GM21447 (cell line): Measurements from ENCODE around the gene COPB1.

Source experiments
- ATAC-seq: cut with Tn5 transposase; IDR thresholded peaks from one replicate; pipeline ENCODE4 v1.9.1; 2021; ENCODE audit not compliant: unreplicated experiment

COPB1 gene

DNA sequence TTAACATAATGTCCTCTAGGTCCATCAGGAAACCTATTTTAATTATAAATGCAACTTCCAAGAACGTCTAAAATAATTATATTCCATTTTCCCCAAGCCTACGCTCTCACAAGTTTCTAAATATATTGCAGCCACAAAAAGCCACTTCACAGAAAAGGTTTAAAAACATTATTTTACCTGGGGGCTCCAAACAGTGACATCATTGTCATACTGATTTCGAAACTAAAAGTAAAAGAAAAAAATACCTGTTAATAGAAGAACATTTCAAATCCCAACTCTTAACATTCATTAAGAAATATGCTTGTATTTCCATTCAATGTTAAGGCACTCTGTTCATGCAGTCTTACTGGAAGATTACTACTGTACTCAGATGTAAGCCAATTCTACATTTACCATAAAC lies 19.2 kb upstream of the COPB1 start:
- no peak for ATAC-seq

DNA sequence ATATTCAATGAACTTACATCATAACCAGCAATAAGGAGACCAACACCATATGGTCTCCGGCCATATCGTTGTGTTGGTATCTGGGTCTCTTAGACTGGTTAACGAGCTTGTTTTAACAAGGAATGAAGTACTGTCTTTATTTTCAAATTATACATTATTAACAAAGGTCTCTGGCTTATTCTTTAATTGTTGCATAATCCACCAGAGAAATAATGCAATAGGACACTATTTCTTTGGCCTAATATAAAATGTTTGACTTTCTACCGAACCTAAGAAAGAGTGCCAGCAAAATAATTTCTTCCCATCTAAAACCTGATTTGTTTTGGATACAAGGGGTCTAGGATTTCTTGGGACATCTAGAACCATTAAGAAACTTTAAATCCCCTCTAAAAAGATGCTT lies 14.2 kb upstream of the COPB1 start:
- ATAC-seq, result no peak

DNA sequence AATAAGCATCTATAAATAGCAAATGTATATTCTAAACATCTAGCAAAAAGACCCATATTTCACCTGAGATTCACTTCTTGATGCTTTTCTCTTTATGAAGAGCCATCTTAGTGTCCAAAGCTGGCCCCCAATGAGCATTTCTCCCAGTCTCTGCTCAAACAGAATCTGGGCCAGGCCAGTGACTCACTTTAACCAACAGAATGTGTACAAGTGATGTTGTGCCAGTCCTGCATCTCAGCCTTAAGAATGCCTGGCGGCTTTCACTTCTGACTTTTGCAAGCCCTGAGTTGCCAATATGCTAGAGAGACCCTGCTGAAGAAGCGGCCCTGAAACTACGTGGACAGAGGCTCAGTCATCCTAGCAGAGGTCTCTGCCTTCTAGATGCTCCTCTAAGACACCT lies 6.9 kb upstream of the COPB1 start:
- no peak for ATAC-seq

DNA sequence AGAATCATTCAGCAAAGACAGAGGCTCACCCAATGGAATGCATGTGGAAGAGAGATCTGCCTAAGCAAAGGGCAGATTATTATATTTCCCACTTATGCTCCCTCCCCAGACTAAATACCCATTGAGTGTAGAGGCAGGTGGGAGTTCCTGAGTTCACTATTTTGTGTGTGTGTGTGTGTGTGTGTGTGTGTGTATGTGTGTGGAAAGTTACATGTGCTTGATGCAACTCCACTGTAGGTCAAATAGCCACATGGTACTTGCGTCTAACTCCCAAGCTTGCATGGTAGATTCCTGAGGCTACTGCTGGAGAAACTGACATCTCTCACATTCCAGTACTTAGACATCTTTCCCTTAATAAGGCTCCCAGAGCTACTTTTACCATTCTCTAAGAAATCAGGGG lies 3.4 kb upstream of the COPB1 start:
- ATAC-seq, result no peak

DNA sequence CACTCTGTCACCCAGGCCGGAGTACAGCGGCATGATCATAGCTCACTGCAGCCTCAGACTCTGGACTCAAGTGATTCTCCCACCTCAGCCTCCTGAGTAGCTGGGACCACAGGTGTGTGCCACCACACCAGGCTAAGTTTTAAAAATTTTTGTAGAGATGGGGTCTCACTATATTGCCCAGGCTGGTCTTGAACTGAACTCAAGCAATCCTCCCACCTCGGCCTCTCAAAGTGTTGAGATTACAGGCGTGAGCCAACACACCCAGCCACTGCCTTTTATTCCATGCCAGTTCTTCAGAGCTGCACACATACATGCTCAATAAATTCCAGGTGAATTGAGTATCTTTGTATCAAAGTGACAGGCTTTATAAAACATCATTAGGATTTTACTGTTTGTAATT lies 2.4 kb upstream of the COPB1 start:
- no peak for ATAC-seq

DNA sequence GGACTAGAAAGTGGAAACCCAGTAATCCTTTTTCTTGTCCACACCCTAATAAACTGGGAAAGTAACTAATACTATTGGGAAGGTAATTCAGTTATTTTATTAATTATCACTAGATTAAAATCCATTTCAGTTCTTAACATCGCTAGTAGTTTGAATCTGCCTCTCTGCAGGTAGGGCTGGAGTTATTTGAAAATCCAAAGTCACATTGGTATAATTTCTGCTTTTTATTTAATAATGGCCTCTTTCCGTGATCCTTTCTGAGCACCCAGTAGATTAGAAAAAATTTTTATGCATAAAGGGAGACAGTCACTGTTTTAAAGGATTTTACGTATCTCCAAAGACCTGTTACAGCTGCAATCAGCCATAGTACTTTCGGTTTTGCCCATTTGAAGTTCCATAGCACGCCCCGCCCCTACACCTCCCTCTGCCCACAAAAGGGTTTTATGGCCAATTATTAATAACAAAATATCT lies 605 bp upstream of the COPB1 start:
- peak; percentile 58 for ATAC-seq

DNA sequence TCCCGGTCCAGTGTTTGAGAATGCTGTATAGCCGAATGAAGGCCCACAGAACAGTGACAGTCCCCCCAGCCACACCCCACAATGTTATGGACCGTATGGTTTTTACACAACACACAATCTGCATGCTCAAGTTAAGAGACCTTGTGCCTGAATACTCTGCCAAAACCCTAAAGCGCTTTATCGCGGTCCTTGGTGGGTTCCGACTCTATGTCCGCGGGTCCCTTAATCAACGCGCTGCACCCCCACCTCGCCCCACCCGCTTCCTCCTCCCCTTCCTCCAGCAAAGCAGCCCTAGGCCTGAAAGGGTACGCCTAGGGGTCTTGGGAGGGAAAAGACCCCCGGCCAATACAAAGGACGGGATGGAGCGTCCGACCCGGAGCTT lies 442 bp downstream of the COPB1 start:
- peak; percentile 20 for ATAC-seq

DNA sequence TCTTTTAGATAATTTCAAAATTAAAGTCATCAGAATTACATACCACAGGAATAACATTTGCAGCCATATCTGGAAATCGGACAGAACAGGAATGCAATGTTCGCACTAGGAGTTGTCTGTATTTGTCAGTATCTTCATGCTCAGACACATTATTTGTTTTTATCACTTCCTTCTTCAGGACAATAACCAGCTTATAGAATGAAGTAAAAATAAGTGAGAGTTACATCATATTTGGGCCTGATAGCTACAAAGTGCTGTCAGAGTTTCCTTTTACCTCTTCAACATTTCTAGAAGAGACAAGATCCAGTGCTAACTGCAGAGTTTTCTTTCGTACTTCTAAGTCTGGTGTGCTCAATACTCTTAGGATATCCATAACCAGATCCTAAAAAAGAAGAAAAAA lies 18.9 kb downstream of the COPB1 start:
- ATAC-seq, result no peak

DNA sequence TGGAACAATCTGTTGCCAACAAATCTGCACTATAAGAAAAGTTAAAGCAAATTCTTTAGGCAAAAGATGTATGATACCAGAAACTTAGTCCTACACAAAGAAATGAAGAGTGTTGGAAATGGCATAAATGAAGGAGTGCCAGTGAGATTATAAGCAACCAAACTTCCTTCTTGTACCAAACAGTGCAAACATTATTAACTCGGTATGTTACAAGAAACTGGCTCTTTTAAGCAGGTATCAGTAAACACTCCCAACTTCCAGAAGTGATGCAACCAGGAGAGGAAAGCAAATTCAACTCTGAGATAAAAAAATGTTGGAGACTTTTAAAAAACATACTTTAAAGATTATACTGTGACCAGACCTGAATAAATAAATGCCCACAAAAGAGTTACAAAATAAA lies 28.5 kb downstream of the COPB1 start:
- no peak for ATAC-seq

DNA sequence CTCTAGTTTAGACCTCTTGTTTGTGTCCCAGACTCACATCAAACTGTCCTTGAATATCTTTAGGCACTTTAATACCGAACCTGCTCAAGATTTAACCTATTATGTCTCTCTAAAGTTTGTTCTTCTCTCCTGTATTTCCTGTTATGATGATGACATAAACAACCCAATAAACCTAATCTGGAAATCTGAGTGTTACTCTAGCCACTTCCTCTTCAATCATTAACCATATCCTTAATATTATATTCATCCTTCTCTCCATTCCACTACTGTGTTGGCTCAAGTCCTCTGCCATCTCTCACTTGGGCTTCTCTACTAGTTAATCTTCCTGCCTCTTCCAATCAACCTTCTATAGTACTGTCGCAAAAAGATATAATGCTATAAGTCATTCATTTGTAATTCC lies 36.0 kb downstream of the COPB1 start:
- no peak for ATAC-seq

DNA sequence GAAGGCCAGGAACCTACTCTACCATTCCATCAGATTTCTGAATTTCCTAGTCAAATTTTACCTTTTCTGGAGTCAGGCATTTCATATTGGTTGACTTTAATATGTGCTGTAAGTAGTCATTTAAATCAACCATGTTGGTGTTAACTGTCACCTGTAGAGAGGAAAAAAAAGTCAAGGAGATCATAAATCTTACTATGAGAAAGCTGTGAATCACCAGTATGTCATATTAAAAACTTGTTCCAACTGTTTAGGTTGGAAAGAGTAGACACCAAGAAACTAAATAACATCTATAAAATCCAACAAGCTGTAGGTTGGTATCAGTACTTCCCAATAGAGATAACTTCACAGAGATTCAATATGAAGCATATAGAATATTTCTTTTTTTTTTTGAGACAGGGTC lies 39.5 kb downstream of the COPB1 start:
- ATAC-seq, result no peak

DNA sequence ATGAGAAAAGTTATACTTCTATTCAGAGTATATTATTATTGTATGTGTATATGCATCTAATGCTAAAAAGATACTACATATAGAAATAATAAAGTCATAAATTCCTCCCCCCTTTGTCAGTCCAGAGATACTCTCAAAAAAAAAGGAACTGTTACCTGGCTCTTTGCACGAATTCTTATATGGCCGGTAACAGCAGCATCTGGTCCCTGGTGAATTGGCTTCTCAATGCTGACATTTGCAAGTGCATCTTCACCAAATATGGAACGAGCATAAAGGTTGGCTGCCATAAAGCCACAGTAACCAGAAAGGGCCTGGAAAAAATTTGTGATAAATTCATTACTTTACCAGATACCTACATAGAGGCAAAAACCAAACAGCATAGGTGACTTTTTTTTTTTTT lies 41.2 kb downstream of the COPB1 start:
- no peak for ATAC-seq

DNA sequence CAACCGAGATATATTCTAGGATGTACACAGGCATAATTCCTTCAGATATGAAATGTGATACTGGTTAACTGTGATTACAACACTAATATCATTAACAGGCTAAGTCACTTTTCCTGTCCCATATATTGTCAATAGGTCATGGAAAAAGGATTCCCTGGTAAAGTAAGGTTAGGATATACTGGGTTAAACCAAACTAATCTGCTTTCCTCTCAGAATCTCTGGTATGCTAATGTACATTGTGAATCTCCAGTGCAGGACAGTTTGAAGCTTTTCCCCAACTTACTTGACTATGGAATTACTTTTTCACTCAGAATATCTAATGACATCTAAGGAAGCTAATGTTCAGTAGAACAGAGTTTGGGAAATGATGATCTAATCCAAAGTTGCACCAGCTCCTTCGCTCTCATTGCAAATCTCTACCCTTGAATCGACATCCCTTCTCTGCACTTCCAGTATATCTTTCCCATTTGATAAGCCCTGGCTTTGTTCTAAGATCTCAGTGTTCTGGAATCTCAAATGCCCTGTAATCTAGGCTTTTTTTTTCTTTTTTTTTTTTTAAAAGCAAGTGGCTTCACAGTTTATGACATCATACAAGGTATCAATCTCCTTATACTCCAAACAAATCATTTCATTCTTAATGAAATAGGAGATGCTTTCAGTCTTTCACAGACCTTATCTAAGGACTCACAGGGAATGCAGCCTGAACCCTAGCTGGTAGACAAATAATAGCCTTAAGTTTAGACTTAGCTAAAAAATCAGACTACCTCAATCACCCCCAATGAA lies 43.8 kb downstream of the COPB1 start:
- no peak for ATAC-seq

DNA sequence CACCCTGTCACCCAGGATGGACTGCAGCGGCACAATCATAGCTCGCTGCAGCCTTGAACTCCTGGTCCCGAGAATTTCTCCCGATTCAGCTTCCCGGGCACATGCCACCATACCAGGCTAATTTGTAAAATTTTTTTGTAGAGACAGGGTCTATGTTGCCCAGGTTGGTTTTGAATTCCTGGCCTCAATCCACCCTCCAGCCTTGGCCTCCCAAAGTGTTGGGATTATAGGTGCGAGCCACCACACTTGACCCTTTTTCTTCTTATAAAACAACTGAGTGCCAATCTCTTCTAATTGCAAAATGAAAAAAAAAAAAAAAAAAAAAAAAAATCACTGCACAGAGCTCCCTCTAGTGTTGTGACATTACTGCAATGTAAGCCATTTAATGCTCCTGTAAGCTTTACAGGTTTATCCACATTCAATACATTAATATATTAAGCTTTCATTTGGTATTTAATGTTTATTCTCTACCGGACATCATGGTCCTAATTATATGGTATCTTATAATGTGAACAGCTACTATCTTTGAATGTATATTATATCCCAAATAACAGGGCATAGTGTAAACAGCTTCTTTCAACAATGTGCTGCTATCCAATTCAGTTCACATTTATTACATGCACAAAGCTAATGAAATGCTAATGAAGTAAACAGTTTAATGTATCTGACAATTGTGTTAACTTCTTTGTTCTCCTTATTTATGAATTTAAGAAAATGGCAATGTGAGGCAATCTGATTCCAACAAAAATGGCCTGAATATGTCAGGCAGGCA lies 44.6 kb downstream of the COPB1 start:
- ATAC-seq, result no peak

DNA sequence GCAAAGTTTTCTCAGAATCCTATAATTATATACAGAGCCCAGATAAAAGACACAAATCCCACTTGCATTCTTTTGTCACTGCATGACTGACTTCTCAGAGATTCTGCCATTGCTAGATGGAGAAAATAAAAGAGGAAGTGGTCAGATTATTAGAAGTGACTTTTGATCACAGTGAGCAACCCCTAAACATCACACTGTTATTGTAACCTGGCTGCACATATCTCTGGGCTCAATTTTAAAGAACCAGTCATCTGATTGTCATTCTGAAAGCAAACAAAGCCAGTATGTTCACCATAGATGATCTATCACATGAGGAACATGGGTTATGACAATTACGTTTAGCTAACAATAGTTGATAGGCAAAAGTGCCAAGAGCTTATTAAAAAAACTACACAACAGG lies 47.8 kb downstream of the COPB1 start:
- no peak for ATAC-seq

DNA sequence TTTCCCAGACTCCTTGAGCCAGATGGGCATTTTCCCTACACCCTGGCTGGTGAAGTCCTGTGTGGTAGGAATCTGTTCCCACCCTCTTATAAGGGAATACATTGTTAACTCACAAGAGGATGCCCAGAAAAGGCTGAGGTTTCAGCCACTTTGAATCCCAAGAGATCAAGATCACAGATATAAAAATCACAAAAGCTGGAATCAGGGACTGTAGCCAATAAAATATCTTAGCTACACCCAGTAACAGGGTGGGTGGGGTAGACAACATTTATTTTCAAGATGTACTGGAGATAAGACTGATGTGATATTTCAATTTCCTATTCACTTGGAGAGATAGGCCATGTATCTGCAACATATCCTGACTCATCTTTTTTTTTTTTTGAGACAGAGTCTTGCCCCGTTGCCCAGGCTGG lies 50.3 kb downstream of the COPB1 start:
- no peak for ATAC-seq

DNA sequence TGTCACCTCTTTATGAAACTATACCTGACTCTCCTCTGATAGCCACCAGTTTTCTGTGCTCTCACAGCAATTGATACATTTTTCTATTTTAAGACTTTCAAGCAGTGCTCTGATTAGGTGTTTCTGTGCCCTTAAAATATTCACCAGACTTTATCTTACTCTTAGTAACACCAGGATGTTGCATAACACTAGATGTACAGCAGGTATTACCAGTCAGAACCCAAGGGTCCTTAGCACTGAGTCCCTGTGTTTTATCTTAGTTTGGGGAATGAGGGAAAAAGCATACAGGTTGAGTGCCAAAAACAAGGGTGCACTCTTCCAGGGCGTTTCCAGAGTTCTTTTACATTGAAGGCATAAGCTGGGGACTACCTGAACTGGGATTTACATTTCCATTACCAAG lies 51.4 kb downstream of the COPB1 start:
- ATAC-seq, result no peak

DNA sequence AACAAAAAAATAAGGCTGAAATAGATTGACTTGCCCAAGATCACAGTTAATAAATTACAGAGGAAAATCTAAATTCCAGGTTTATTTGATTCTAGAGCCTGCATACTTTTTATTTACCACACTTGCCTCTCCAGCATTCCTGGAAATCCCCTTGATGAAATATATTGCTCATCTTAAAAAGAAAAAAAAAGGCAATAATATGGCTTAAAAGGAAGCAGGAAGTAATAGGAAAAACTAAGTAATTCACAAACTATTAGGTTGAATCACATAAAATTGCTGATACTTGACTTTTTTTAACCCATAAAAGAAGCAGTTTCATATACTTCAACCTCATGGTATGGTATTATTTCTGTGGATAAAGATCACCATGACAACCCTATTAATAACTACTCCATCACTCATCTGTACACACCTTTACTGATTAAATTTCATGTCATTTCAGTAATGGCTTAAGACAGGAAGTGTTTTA lies 52.9 kb downstream of the COPB1 start:
- ATAC-seq, result no peak

DNA sequence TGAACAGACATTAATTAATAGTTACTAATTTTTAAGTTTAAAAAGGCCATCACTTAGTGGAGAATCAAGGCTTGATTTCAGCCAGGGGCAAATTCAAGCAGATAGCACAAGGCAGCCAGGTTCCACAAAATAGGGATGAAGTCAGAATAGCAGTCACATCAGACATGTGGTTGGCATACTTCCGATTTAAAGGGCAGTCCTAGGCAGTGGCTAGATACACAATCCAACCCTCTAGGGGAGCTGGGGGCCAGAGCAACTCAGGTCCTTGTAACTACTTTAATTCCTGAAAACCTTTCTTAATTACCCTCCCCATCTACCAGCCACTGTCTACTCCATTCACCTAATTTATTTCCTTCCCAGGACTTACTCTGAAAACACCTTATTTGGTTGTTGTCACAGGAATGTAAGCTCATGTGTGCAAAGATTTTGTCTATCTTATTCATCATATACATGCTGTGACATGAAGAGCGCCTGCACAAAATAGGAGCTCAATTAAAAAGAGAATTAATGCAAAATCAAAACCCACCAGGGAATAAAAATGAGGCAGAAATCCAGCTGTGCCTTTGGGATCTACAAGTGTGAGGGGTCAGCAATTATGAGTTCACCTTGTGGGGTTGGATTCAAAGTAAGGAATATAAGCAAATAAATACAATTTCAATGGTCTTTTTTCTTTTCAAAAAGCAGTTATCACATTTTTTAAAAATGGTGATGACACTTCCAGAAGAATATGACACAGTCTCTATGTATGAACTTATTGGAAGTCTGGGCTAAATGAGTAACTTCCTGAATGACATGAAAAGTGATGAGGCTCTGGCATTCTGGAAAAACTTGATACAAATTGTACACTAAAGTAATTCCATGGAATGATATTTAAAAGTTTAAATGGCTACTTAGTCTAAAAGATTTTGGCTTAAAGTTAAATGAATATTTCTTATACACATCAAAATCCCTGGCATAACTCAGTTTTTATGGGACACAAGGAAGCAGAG lies 53.8 kb downstream of the COPB1 start:
- ATAC-seq, result no peak

DNA sequence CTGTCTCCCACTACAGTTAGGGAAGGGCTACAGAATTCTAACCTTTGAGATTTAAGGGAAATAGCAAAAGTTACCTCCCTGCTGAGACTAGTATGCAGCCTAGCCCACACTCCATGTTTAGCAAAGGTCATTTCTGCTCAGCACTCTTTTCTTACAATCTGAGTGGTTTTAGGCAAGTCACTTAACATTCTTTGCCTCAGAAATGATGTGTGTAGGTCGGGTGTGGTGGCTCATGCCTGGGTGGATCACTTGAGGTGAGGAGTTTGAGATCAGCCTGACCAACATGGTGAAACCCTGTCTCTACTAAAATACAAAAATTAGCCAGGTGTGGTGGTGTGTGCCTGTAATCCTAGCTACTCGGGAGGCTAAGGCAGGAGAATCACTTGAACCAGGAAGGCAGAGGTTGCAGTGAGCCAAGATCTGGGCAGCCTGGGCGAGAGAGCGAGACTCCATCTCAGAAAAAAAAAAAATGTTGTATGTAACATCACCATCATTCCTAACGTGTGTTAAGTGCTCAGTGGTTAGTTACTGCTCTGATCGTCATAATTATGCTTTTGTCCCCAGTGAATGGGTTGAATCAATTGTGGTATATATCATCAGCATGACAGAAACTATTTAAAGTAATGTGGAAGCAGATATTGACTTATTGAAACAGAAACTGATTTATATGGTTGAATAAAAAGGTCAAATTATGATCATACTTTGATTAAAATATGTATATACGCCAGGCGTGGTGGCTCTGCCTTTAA lies 55.0 kb downstream of the COPB1 start:
- ATAC-seq, result no peak

DNA sequence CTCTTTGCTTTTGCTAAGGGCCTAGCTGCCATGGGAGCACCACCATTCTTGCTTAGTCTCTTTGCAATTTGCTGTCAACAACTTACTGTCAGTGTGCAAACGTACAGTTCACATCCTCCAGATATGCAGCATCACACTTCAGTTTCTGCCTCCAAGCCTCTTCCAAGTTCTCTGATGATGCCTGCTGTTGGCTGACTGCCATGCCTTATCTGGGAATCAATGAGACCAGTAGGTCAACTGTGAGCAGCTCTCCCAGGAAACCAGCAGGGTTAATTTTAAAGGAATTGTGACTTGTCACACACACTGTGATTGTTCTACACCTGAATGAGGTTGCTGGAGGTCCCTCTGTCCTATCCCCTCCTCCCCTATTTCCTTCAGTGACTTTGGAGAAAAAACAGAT lies 56.0 kb downstream of the COPB1 start:
- no peak for ATAC-seq
